ENCODE measurements around the gene ANKIB1.

DNA sequence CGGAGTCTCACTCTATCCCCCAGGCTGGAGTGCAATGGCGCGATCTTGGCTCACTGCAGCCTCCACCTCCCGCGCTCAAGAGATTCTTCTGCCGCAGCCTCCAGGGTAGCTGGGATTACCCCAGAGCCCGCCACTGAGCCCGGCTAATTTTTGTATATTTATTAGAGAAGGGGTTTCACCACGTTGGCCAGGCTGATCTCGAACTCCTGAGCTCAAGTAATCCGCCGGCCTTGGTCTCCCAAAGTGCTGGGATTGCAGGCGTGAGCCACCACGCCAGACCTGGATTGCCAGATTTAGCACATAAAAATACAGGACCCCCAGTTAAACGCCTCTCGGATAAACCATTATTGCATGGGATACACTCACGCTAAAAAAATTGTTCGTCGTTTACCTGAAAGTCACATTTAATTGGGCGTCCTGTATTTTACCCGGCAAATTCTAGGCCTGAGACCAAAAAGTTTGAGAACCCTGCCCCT is 201.1 kb downstream of the ANKIB1 start:
- TF ChIP-seq MYC (IDR thresholded peaks at IDR 0.05; ENCODE audit: borderline replicate concordance, low read length) = no peak
- TF ChIP-seq, protein P1, sequence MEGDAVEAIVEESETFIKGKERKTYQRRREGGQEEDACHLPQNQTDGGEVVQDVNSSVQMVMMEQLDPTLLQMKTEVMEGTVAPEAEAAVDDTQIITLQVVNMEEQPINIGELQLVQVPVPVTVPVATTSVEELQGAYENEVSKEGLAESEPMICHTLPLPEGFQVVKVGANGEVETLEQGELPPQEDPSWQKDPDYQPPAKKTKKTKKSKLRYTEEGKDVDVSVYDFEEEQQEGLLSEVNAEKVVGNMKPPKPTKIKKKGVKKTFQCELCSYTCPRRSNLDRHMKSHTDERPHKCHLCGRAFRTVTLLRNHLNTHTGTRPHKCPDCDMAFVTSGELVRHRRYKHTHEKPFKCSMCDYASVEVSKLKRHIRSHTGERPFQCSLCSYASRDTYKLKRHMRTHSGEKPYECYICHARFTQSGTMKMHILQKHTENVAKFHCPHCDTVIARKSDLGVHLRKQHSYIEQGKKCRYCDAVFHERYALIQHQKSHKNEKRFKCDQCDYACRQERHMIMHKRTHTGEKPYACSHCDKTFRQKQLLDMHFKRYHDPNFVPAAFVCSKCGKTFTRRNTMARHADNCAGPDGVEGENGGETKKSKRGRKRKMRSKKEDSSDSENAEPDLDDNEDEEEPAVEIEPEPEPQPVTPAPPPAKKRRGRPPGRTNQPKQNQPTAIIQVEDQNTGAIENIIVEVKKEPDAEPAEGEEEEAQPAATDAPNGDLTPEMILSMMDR (IDR thresholded peaks at IDR 0.05) = peak; percentile 84

All from A549 (cell line).